Vagina (tissue), 2 donors: ENCODE results near the gene SLC25A12. TPM values are rescaled to one million over a fixed set of nuclear protein-coding genes. Genes with fewer than 3 reads are reported as not detected.

Experiments used
- DNase-seq, 2 donors: peaks; one replicate each; pipeline ENCODE4 v3.0.0-alpha.2; 2017; ENCODE audit errors: extremely low spot score in 2 of 2
- H3K27ac ChIP-seq: fragments of 200-600 bp; sonication (generic); one replicate; pipeline ENCODE4 v1.5.1; 2019
- H3K27me3 ChIP-seq: fragments of 200-600 bp; sonication (generic); one replicate; pipeline ENCODE4 v1.5.1; 2019
- H3K36me3 ChIP-seq, 2 donors: fragments of 200-600 bp; sonication (generic); one replicate each; pipeline ENCODE4 v1.5.1; 2017 to 2019
- H3K4me1 ChIP-seq: fragments of 200-600 bp; sonication (generic); one replicate; pipeline ENCODE4 v1.5.1; 2019
- H3K4me3 ChIP-seq, 2 donors: fragments of 200-600 bp; sonication (generic); 1 replicate in 1 of 2; 2 replicates in 1 of 2; pipeline ENCODE4 v1.5.1; 2016 to 2019
- H3K9me3 ChIP-seq: fragments of 200-600 bp; sonication (generic); one replicate; pipeline ENCODE4 v1.5.1; 2019
- POLR2A ChIP-seq, 2 donors: fragments of 450-650 bp; IDR thresholded peaks; one replicate each; pipeline ENCODE4 v1.6.1; 2017; ENCODE audit warnings: antibody characterized with exemption in 2 of 2, mild to moderate bottlenecking in 2 of 2, moderate library complexity in 2 of 2
- POLR2AphosphoS5 ChIP-seq, 2 donors: sonication (generic); formaldehyde crosslinking; IDR thresholded peaks; one replicate each; pipeline ENCODE4 v1.9.0; 2017; ENCODE audit warnings: antibody characterized with exemption in 2 of 2, mild to moderate bottlenecking in 2 of 2, low read depth in 1 of 2; ENCODE audit not compliant: insufficient read depth in 1 of 2
- intact Hi-C: fragments of 100-400 bp; cut with DNase I; formaldehyde crosslinking; loops from one replicate; pipeline ENCODE4 v1.15.1; 2023
- total RNA-seq: library from RNA; depleted of rRNA; stranded (reverse); fragments of >200 nt; gene quantifications from one replicate; pipeline ENCODE4 v1.2.3, GENCODE V29; 2016
- TF ChIP-seq, protein P1 (sequence below), 3 experiments: fragments of 450-650 bp in 2 of 3; fragments of 200-600 bp in 1 of 3; sonication (generic) in 1 of 3; IDR thresholded peaks; one replicate each; pipeline ENCODE4 v1.5.1; 2017 to 2019; ENCODE audit warnings: antibody characterized with exemption in 3 of 3, mild to moderate bottlenecking in 2 of 3, moderate library complexity in 2 of 3

SLC25A12 gene
- total RNA-seq, 1 donor from 2014 or later: 26.0 TPM

DNA sequence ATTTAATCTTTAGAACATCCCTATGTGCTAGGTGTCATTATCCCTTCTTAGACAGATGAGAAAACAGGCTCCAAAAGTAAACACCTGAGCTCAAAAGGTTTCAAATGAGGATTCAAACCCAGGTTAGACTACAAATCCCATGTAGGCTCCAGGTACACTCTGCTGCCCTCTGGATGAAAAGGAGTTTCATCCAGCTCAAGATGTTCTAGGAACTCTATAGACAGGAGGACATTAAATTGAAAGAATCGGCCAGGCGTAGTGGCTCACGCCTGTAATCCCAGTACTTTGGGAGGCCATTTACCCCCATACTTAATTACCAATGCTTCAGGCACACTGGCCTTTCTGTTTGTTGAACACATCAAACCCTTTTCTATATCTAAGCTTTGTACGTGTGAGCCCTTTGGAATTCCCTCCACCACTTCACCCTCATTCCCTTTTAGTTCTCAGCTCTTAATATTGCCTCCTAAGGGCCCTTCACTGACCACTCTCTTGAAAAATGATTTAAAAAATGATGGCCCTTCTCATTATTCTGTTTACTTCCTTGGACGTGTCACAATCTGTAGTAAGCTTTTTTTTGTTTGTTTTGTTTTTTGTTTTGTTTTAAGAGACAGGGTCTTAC lies 10.7 kb downstream of the SLC25A12 start:
- DNase-seq: no peak
- H3K4me1 ChIP-seq: peaks cover 12% of the 10 kb centered on the region
- no peak overlapping the region for H3K4me3 ChIP-seq
- no peak overlapping the region for H3K27ac ChIP-seq
- H3K27me3 ChIP-seq: no peaks in the 10 kb centered on the region
- no peaks in the 10 kb centered on the region for H3K36me3 ChIP-seq
- no peaks in the 10 kb centered on the region for H3K9me3 ChIP-seq
- no peak for TF ChIP-seq POLR2AphosphoS5 (IDR thresholded peaks at IDR 0.05; ENCODE audit: insufficient read depth in 1 of 2, low read depth in 1 of 2)
- TF ChIP-seq, protein P1, sequence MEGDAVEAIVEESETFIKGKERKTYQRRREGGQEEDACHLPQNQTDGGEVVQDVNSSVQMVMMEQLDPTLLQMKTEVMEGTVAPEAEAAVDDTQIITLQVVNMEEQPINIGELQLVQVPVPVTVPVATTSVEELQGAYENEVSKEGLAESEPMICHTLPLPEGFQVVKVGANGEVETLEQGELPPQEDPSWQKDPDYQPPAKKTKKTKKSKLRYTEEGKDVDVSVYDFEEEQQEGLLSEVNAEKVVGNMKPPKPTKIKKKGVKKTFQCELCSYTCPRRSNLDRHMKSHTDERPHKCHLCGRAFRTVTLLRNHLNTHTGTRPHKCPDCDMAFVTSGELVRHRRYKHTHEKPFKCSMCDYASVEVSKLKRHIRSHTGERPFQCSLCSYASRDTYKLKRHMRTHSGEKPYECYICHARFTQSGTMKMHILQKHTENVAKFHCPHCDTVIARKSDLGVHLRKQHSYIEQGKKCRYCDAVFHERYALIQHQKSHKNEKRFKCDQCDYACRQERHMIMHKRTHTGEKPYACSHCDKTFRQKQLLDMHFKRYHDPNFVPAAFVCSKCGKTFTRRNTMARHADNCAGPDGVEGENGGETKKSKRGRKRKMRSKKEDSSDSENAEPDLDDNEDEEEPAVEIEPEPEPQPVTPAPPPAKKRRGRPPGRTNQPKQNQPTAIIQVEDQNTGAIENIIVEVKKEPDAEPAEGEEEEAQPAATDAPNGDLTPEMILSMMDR (IDR thresholded peaks at IDR 0.05): no peak
- no peak for TF ChIP-seq POLR2A (IDR thresholded peaks at IDR 0.05)
- intact Hi-C loops: no loop called here

DNA sequence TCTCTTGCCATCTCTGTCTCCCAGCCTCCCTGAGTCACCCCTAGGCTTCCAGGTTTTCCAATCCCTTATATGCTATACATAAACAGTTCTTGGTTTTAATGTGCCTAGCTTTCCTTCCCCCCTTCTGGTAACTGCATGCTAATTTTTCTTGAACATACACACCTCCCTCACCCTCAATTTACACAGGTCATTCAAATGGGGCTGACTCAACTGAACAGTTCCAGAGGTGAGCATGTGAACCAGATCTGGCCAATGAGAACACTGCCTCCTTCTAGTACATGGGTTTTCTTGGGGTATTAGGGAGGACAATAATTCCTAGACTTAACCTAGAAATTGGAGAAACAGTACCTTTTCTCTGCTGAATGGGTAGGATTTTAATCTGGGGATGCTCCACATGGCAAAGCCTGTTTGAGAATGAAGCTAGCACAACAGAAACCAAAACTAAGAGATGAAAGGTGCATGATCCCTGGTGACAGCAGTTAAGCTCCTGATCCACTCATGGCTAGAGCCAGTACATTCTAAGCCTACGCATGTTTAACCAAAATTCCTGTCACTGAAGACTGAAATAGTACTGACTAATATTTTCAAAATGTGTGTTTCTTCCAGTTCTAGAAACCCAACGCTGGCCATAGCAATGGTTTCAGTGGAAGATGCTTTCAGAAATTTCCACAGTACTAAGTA lies 11.8 kb downstream of the SLC25A12 start:
- TF ChIP-seq, protein P1 (IDR thresholded peaks at IDR 0.05): no peak
- TF ChIP-seq POLR2A (IDR thresholded peaks at IDR 0.05) (no peak), POLR2AphosphoS5 (IDR thresholded peaks at IDR 0.05; ENCODE audit: insufficient read depth in 1 of 2, low read depth in 1 of 2) (no peak)
- intact Hi-C loops: no loop called here
- Histone ChIP-seq H3K36me3 (no peaks in the 10 kb centered on the region), H3K27me3 (no peaks in the 10 kb centered on the region), H3K4me3 (no peak overlapping the region), H3K9me3 (no peaks in the 10 kb centered on the region), H3K27ac (no peak overlapping the region), H3K4me1 (peaks cover 13% of the 10 kb centered on the region)
- DNase-seq: no peak

DNA sequence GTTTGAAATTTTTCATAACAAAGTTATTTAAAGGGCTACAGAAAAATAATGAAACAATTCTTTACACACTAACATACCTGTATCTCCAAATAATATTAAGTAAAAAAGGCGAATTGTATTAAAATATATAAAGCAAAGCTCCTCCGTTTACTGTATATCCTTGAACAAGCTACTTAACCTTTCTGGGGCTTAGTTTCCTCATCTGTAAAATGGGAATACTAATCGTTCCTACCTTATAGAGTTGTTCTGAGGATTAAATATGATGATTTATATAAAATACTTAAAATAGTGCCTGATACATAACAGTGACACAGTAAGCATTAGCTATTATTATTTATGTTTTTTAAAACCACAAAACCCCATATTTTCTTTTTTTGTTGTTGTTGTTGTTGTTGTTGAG lies 13.3 kb downstream of the SLC25A12 start:
- no peaks in the 10 kb centered on the region for H3K36me3 ChIP-seq
- no peak for DNase-seq
- intact Hi-C loops: no loop called here
- H3K9me3 ChIP-seq: no peaks in the 10 kb centered on the region
- H3K27ac ChIP-seq: no peak overlapping the region
- H3K27me3 ChIP-seq: no peaks in the 10 kb centered on the region
- peaks cover 13% of the 10 kb centered on the region for H3K4me1 ChIP-seq
- TF ChIP-seq, protein P1 (IDR thresholded peaks at IDR 0.05): no peak
- TF ChIP-seq POLR2AphosphoS5 (IDR thresholded peaks at IDR 0.05; ENCODE audit: insufficient read depth in 1 of 2, low read depth in 1 of 2) (no peak), POLR2A (IDR thresholded peaks at IDR 0.05) (no peak)
- H3K4me3 ChIP-seq: no peak overlapping the region

DNA sequence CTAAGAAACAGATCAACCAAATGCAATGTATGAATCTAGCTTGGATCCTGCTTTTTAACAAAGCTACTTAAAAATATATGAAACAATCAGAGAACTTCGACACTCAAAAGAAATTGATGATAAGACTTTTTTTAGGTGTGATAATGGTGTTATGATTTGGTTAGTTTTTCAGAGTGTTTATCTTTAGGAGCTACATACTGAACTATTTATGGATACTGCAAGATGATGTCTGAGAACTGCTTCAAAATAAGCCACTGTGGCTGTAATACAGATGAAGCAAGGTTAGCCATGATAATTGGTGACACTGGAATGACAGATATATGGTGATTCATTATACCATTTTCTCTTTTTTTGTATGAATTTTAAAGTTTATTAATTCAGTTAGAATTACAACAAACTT lies 14.2 kb downstream of the SLC25A12 start:
- TF ChIP-seq, protein P1 (IDR thresholded peaks at IDR 0.05): no peak
- TF ChIP-seq POLR2AphosphoS5 (IDR thresholded peaks at IDR 0.05; ENCODE audit: insufficient read depth in 1 of 2, low read depth in 1 of 2) (no peak), POLR2A (IDR thresholded peaks at IDR 0.05) (no peak)
- H3K27ac ChIP-seq: no peak overlapping the region
- peaks cover 13% of the 10 kb centered on the region for H3K4me1 ChIP-seq
- intact Hi-C loops: no loop called here
- H3K27me3 ChIP-seq: no peaks in the 10 kb centered on the region
- no peaks in the 10 kb centered on the region for H3K9me3 ChIP-seq
- no peaks in the 10 kb centered on the region for H3K36me3 ChIP-seq
- DNase-seq: no peak
- H3K4me3 ChIP-seq: no peak overlapping the region

DNA sequence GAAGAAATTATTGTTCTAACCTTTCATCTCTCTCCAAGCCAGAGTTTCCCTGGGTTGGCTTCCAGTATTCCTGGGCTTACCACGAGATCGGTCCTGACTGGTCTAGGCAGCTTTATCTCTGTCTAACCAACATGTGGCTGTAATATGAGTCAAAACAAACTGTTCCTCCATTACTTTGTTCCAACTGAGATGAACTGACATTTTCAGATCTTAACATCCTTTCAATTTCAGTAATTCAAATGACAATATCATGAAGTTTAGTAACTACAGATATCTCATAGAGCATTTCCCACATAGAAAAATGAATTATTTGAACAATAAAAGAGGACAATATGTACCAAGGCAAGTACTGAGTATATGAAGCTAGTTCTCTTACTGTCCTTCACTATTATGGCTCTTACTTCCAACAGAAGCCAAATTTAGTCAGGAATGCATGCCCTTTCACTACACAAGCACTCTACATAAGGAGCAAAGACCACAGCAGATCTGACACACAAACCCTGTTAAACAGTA lies 15.5 kb downstream of the SLC25A12 start:
- no peaks in the 10 kb centered on the region for H3K27me3 ChIP-seq
- H3K36me3 ChIP-seq: no peaks in the 10 kb centered on the region
- peak overlapping the region; percentile 12 for H3K27ac ChIP-seq
- TF ChIP-seq POLR2A (IDR thresholded peaks at IDR 0.05): no peak
- TF ChIP-seq, protein P1 (IDR thresholded peaks at IDR 0.05): no peak
- TF ChIP-seq POLR2AphosphoS5 (IDR thresholded peaks at IDR 0.05; ENCODE audit: insufficient read depth in 1 of 2, low read depth in 1 of 2): peak in 1 of 2 donors; percentile 42
- intact Hi-C loops: no loop called here
- no peak for DNase-seq
- H3K4me1 ChIP-seq: peaks cover 13% of the 10 kb centered on the region
- no peak overlapping the region for H3K4me3 ChIP-seq
- H3K9me3 ChIP-seq: no peaks in the 10 kb centered on the region
